H9 (cell line): Measurements from ENCODE around the gene CLCN2. TPM values are rescaled to one million over a fixed set of nuclear protein-coding genes. Genes with fewer than 3 reads are reported as not detected.

Experiments
- DNase-seq: peaks from one replicate; pipeline ENCODE4 v3.0.0-alpha.2; 2017
- H2AFZ ChIP-seq: one replicate; pipeline ENCODE4 v1.6.1; 2013; ENCODE audit warnings: mild to moderate bottlenecking, low read length, control low read depth, moderate library complexity
- H2AK5ac ChIP-seq: 2 replicates; pipeline ENCODE4 v1.6.1; 2013; ENCODE audit warnings: low read length, control low read depth, mixed read lengths; ENCODE audit not compliant: insufficient read length
- H2BK120ac ChIP-seq: one replicate; pipeline ENCODE4 v1.6.1; 2013; ENCODE audit warnings: low read depth, mild to moderate bottlenecking, low read length, control low read depth, inconsistent platforms; ENCODE audit not compliant: poor library complexity, severe bottlenecking
- H2BK12ac ChIP-seq: 2 replicates; pipeline ENCODE4 v1.6.1; 2013; ENCODE audit warnings: low read length, control low read depth, mixed read lengths, low read depth; ENCODE audit not compliant: insufficient read length
- H2BK15ac ChIP-seq: 2 replicates; pipeline ENCODE4 v1.6.1; 2013; ENCODE audit warnings: low read depth, low read length, control low read depth
- H2BK20ac ChIP-seq: one replicate; pipeline ENCODE4 v1.6.1; 2013; ENCODE audit warnings: low read depth, mild to moderate bottlenecking, low read length, control low read depth, inconsistent platforms; ENCODE audit not compliant: poor library complexity, severe bottlenecking
- H2BK5ac ChIP-seq: 2 replicates; pipeline ENCODE4 v1.6.1; 2013; ENCODE audit warnings: low read length, control low read depth, mixed read lengths; ENCODE audit not compliant: insufficient read length
- H3K14ac ChIP-seq: 2 replicates; pipeline ENCODE4 v1.6.1; 2013; ENCODE audit warnings: low read length, control low read depth; ENCODE audit not compliant: insufficient read depth
- H3K18ac ChIP-seq: 2 replicates; pipeline ENCODE4 v1.6.1; 2013; ENCODE audit warnings: low read depth, mild to moderate bottlenecking, mixed read lengths, low read length, control low read depth; ENCODE audit not compliant: insufficient read length
- H3K23ac ChIP-seq: 2 replicates; pipeline ENCODE4 v1.6.1; 2013; ENCODE audit warnings: low read length, control low read depth, mixed read lengths, low read depth; ENCODE audit not compliant: insufficient read length
- H3K23me2 ChIP-seq: 2 replicates; pipeline ENCODE4 v1.6.1; 2013; ENCODE audit warnings: low read depth, mild to moderate bottlenecking, mixed read lengths, low read length, control low read depth; ENCODE audit not compliant: insufficient read length, poor library complexity, severe bottlenecking
- H3K27ac ChIP-seq: 2 replicates; pipeline ENCODE4 v1.5.1; 2013; ENCODE audit warnings: low read length, control low read depth, mixed read lengths, low read depth; ENCODE audit not compliant: insufficient read length
- H3K27me3 ChIP-seq: 2 replicates; pipeline ENCODE4 v1.6.1; 2013; ENCODE audit warnings: low read length, control low read depth, inconsistent platforms; ENCODE audit not compliant: insufficient read depth
- H3K4ac ChIP-seq: 2 replicates; pipeline ENCODE4 v1.6.1; 2013; ENCODE audit warnings: low read depth, mild to moderate bottlenecking, control low read depth, inconsistent platforms, low read length, moderate library complexity
- H3K4me1 ChIP-seq: 2 replicates; pipeline ENCODE4 v1.6.1; 2013; ENCODE audit warnings: low read length, control low read depth, inconsistent platforms; ENCODE audit not compliant: insufficient read depth
- H3K4me2 ChIP-seq: 2 replicates; pipeline ENCODE4 v1.6.1; 2013; ENCODE audit warnings: low read length, control low read depth, mixed read lengths; ENCODE audit not compliant: insufficient read length, insufficient read depth
- H3K56ac ChIP-seq: 2 replicates; pipeline ENCODE4 v1.6.1; 2013; ENCODE audit warnings: low read depth, mild to moderate bottlenecking, mixed read lengths, low read length, control low read depth; ENCODE audit not compliant: insufficient read length
- H3K79me1 ChIP-seq: 2 replicates; pipeline ENCODE4 v1.6.1; 2013; ENCODE audit warnings: low read depth, mild to moderate bottlenecking, moderate library complexity, low read length, control low read depth, inconsistent platforms; ENCODE audit not compliant: insufficient read depth, poor library complexity, severe bottlenecking
- H3K79me2 ChIP-seq: 2 replicates; pipeline ENCODE4 v1.6.1; 2013; ENCODE audit warnings: low read length, control low read depth, inconsistent platforms; ENCODE audit not compliant: insufficient read depth
- H3K9ac ChIP-seq: 2 replicates; pipeline ENCODE4 v1.6.1; 2013; ENCODE audit warnings: low read length, control low read depth, mixed read lengths; ENCODE audit not compliant: insufficient read length; ENCODE audit errors: extremely low read depth
- H3K9me3 ChIP-seq: one replicate; pipeline ENCODE4 v1.6.1; 2013; ENCODE audit warnings: low read depth, low read length, inconsistent platforms; ENCODE audit not compliant: control insufficient read depth
- H3T11ph ChIP-seq: one replicate; pipeline ENCODE4 v1.6.1; 2013; ENCODE audit warnings: mild to moderate bottlenecking, low read length, control low read depth, inconsistent platforms
- H4K20me1 ChIP-seq: one replicate; pipeline ENCODE4 v1.6.1; 2013; ENCODE audit not compliant: control insufficient read depth, insufficient read length, insufficient read depth
- H4K5ac ChIP-seq: 2 replicates; pipeline ENCODE4 v1.6.1; 2013; ENCODE audit warnings: low read depth, mild to moderate bottlenecking, mixed read lengths, low read length, control low read depth; ENCODE audit not compliant: insufficient read length
- H4K8ac ChIP-seq: replicated peaks from 2 replicates; pipeline ENCODE4 v1.6.1; 2013; ENCODE audit warnings: low read length, control low read depth, mixed read lengths, low read depth; ENCODE audit not compliant: insufficient read length
- H4K91ac ChIP-seq: 2 replicates; pipeline ENCODE4 v1.6.1; 2013; ENCODE audit warnings: low read depth, mild to moderate bottlenecking, moderate library complexity, mixed read lengths, low read length, control low read depth; ENCODE audit not compliant: insufficient read length
- H3K27ac Mint-ChIP-seq, 3 experiments: 2 replicates in 2 of 3; 3 replicates in 1 of 3; pipeline ENCODE4 v1.8.0; 2020 to 2021; ENCODE audit warnings: mixed read lengths in 3 of 3, mild to moderate bottlenecking in 1 of 3, moderate library complexity in 1 of 3
- H3K27me3 Mint-ChIP-seq: 2 replicates; pipeline ENCODE4 v1.8.0; 2021; ENCODE audit warnings: low read depth, mild to moderate bottlenecking, moderate library complexity, mixed read lengths
- H3K36me3 Mint-ChIP-seq, 3 experiments: 2 replicates in 2 of 3; 3 replicates in 1 of 3; pipeline ENCODE4 v1.8.0; 2020 to 2021; ENCODE audit warnings: low read depth in 3 of 3, mixed read lengths in 3 of 3; ENCODE audit not compliant: insufficient read depth in 1 of 3
- H3K4me1 Mint-ChIP-seq, 2 experiments: 2 replicates each; pipeline ENCODE4 v1.8.0; 2020; ENCODE audit warnings: mixed read lengths in 2 of 2
- H3K4me3 Mint-ChIP-seq, 2 experiments: 2 replicates in 1 of 2; 3 replicates in 1 of 2; pipeline ENCODE4 v1.8.0; 2020 to 2021; ENCODE audit warnings: mild to moderate bottlenecking in 2 of 2, mixed read lengths in 2 of 2, moderate library complexity in 1 of 2
- H3K9me3 Mint-ChIP-seq, 2 experiments: 2 replicates in 1 of 2; 3 replicates in 1 of 2; pipeline ENCODE4 v1.8.0; 2020; ENCODE audit warnings: mild to moderate bottlenecking in 2 of 2, mixed read lengths in 2 of 2, moderate library complexity in 1 of 2
- WGBS: extraction: QIAGEN DNeasy Blood & Tissue Kit; methylation state at CpG from one replicate; pipeline ENCODE4 v1.1.7; 2013; ENCODE audit warnings: missing lambda C conversion rate, low lambda C conversion rate, mixed read lengths; ENCODE audit not compliant: insufficient read length; ENCODE audit errors: extremely low coverage; 5-methylcytosine and 5-hydroxymethylcytosine counted together
- total RNA-seq: library from RNA; stranded (reverse); gene quantifications from 2 replicates; pipeline ENCODE4 v1.2.1, GENCODE V29; 2021
- TF ChIP-seq, protein P1 (sequence below): fragments of 200-600 bp; sonication (generic); conservative IDR thresholded peaks from 3 replicates; pipeline ENCODE4 v1.8.0; 2021; ENCODE audit warnings: antibody characterized with exemption, mild to moderate bottlenecking

Gene CLCN2
- total RNA-seq, 1 experiment from 2014 or later, result 17.2 TPM

DNA sequence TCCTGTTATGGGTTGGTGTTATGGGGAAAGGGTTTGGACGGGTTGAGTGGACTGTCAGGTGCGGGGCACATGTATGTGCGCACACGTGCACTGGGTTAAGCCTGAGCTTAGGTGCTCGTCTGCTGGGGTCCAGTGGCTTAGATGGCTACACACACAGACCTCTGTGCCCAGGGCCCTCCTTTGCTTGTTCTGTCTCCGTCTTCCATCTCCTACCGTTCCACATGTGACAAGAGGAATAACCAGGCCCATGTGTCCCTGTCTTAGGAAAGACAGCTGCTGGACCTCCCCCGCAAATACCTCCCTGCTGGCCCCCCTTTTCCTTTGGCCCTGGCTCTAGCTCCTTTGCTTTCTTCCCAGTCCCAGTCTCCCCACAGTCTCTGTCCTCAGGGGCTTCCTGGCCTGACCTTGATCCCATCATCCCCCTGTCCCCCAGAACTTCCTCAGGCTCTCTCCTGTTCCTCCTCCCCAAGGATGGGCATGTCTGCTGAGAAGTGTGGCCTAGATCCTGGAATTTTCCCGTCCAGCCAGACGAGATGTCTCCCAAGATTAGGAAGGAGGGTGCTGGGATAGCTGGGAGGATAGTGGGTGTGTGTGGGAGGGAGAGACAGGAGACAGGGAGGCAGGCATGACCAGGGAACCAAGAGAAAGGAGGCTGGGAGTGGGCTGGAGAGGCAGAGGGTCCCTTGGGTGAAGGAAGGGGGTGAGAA, 17.4 kb upstream of the CLCN2 start:
- Histone ChIP-seq H3K9ac (no peak overlapping the region), H2BK12ac (no peak overlapping the region), H3K18ac (no peak overlapping the region), H3K27me3 (peaks cover 33% of the 10 kb centered on the region), H4K20me1 (peaks cover 2% of the 10 kb centered on the region), H4K5ac (no peak overlapping the region), H3T11ph (no peak overlapping the region), H3K9me3 (no peaks in the 10 kb centered on the region), H3K4me2 (peak overlapping the region; percentile 20), H2BK5ac (no peak overlapping the region), H3K27ac (no peak overlapping the region), H2BK120ac (no peak overlapping the region), H2BK20ac (no peak overlapping the region), H3K14ac (no peak overlapping the region), H3K79me2 (no peaks in the 10 kb centered on the region), H3K56ac (no peak overlapping the region), H2AK5ac (no peak overlapping the region), H3K4me1 (peaks cover 9% of the 10 kb centered on the region; the same call in 1 of the 2 replicates), H3K4ac (no peak overlapping the region), H3K79me1 (no peaks in the 10 kb centered on the region), H4K8ac (no peak overlapping the region), H2BK15ac (no peak overlapping the region), H3K23me2 (peaks cover 9% of the 10 kb centered on the region), H2AFZ (no peak overlapping the region), H3K23ac (no peak overlapping the region), H4K91ac (no peak overlapping the region)
- DNase-seq, result no peak
- no CpG with 5 or more reads among the region's 10 CpGs for WGBS
- TF ChIP-seq, protein P1, sequence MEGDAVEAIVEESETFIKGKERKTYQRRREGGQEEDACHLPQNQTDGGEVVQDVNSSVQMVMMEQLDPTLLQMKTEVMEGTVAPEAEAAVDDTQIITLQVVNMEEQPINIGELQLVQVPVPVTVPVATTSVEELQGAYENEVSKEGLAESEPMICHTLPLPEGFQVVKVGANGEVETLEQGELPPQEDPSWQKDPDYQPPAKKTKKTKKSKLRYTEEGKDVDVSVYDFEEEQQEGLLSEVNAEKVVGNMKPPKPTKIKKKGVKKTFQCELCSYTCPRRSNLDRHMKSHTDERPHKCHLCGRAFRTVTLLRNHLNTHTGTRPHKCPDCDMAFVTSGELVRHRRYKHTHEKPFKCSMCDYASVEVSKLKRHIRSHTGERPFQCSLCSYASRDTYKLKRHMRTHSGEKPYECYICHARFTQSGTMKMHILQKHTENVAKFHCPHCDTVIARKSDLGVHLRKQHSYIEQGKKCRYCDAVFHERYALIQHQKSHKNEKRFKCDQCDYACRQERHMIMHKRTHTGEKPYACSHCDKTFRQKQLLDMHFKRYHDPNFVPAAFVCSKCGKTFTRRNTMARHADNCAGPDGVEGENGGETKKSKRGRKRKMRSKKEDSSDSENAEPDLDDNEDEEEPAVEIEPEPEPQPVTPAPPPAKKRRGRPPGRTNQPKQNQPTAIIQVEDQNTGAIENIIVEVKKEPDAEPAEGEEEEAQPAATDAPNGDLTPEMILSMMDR, result no peak
- Mint-ChIP-seq H3K4me1 (peaks cover 38 to 39% of the 10 kb centered on the region in 2 experiments), H3K27ac (no peak overlapping the region; a peak in 1 of 7 replicates), H3K36me3 (no peaks in the 10 kb centered on the region), H3K4me3 (peak overlapping the region; percentile 66 to 83), H3K27me3 (peaks cover 84% of the 10 kb centered on the region), H3K9me3 (peaks cover 0 to 3% of the 10 kb centered on the region in 2 experiments; a peak in 2 of 5 replicates)
